Adrenal gland (tissue), 12 donors: ENCODE results near the gene ANTKMT. TPM values are rescaled to one million over a fixed set of nuclear protein-coding genes. Genes with fewer than 3 reads are reported as not detected.

Experiments
- DNase-seq, 7 donors: peaks; one replicate each; pipeline ENCODE4 v3.0.0-alpha.2; 2019 to 2020
- H3K27ac ChIP-seq, 5 donors: fragments of 200-600 bp; sonication (generic) in 4 of 5; 1 replicate in 3 of 5; 2 replicates in 2 of 5; pipeline versions ENCODE4 v1.5.1 to v1.8.0; 2016 to 2020; ENCODE audit warnings: mild to moderate bottlenecking in 1 of 5
- H3K27me3 ChIP-seq: fragments of 200-600 bp; 2 replicates; pipeline ENCODE4 v1.8.0; 2021
- H3K36me3 ChIP-seq, 2 donors: fragments of 200-600 bp; replicated peaks in 1 of 2; 1 replicate in 1 of 2; 2 replicates in 1 of 2; pipeline versions ENCODE4 v1.5.1 to v1.8.0; 2018 to 2022
- H3K4me1 ChIP-seq, 2 donors: fragments of 200-600 bp; replicated peaks in 1 of 2; 1 replicate in 1 of 2; 2 replicates in 1 of 2; pipeline versions ENCODE4 v1.5.1 to v1.8.0; 2018 to 2021
- H3K4me3 ChIP-seq, 4 donors: fragments of 200-600 bp; sonication (generic) in 3 of 4; one replicate each; pipeline ENCODE4 v1.5.1; 2016 to 2018
- H3K9me3 ChIP-seq, 3 donors: fragments of 200-600 bp; sonication (generic) in 1 of 3; replicated peaks in 1 of 3; 1 replicate in 2 of 3; 2 replicates in 1 of 3; pipeline versions ENCODE4 v1.5.1 to v1.8.0; 2016 to 2021
- CTCF ChIP-seq, 6 experiments: fragments of 450-650 bp in 4 of 6; fragments of 200-600 bp in 2 of 6; sonication (generic) in 1 of 6; IDR thresholded peaks; 1 replicate in 5 of 6; 2 replicates in 1 of 6; pipeline versions ENCODE4 v1.5.1 to v1.8.0; 2016 to 2021; ENCODE audit warnings: antibody characterized with exemption in 6 of 6, mild to moderate bottlenecking in 2 of 6, moderate library complexity in 1 of 6
- POLR2A ChIP-seq, 2 donors: fragments of 450-650 bp; IDR thresholded peaks; one replicate each; pipeline ENCODE4 v1.6.1; 2017; ENCODE audit warnings: antibody characterized with exemption in 2 of 2, mild to moderate bottlenecking in 2 of 2, moderate library complexity in 1 of 2
- WGBS, 4 donors: extraction: QIAGEN DNeasy Blood & Tissue Kit in 2 of 4; methylation state at CpG; one replicate each; pipeline versions ENCODE4 v1.1.5 to v1.1.7; 2013 to 2017; 5-methylcytosine and 5-hydroxymethylcytosine counted together
- intact Hi-C, 2 donors: fragments of 100-400 bp; cut with DNase I; formaldehyde crosslinking; loops; one replicate each; pipeline versions ENCODE4 v1.14.1 to v1.15.0; 2022 to 2023
- polyA plus RNA-seq, 3 donors: library from polyadenylated mRNA; stranded (reverse); fragments of 200-250 nt in 2 of 3; fragments of 350-450 nt in 1 of 3; fragmentation: Illumina TruSeq in 1 of 3; extraction: RNeasy Lipid Tissue Mini Kit (QIAGEN cat#74804) in 1 of 3; gene quantifications; one replicate each; pipeline ENCODE4 v1.2.3, GENCODE V29; 2013 to 2014
- total RNA-seq, 9 donors: library from RNA; depleted of rRNA in 4 of 9; stranded (reverse); fragments of >200 nt in 4 of 9; fragments of 120-200 nt in 1 of 9; fragmentation: NEBNext Ultra II Directional in 1 of 9; extraction: Animal tissue kit (Norgen Biotek cat#: 25700) in 1 of 9; gene quantifications; one replicate each; pipeline versions ENCODE4 v1.1.0 to v1.2.4, GENCODE V29; 2013 to 2023
- donor health status: healthy with polysubstance abuse.
- donor health status: Bipolar disorder and iron deficiency.
- donor health status: DM: yes; HTN: yes; CAD: no.
- donor health status: DM: no; HTN: no; CAD: no.
- donor health status: DM: no; HTN: no; CAD: no.
- donor health status: DM: yes; HTN: yes; CAD: no.

ANTKMT gene
- total and polyA plus RNA-seq, 12 donors = 0.48 to 127 (median 64.1) TPM

GRCh38 chr16:683396-684070 lies 37.4 kb upstream of the ANTKMT start:
- Histone ChIP-seq H3K4me3 (peak overlapping the region in 2 of 4 donors; percentile 4 to 79), H3K4me1 (peaks cover 27 to 41% of the 10 kb centered on the region in 2 donors), H3K27me3 (no peaks in the 10 kb centered on the region), H3K27ac (peak overlapping the region in 4 of 5 donors; percentile 38 to 90 (median 80)), H3K36me3 (peaks cover 0 to 36% of the 10 kb centered on the region in 2 donors), H3K9me3 (no peaks in the 10 kb centered on the region)
- WGBS, 4 donors = 12 to 23% (median 17%) methylated on average over 22 to 57 of the region's 57 CpGs
- intact Hi-C loops = no loop called here
- TF ChIP-seq POLR2A (IDR thresholded peaks at IDR 0.05) (no peak), CTCF (IDR thresholded peaks at IDR 0.05) (no peak)
- DNase-seq = peak in 3 of 7 donors; percentile 38 to 57 (median 39)

GRCh38 chr16:684071-684794 lies 36.7 kb upstream of the ANTKMT start, which contains the start of gene JMJD8:
Gene JMJD8, minus strand, starts transcription at chr16:684334. Its CDS starts 15 bp downstream, at chr16:684319.
- 0 to 3% (median 1%) methylated on average over 1 to 91 of the region's 91 CpGs for WGBS, 4 donors
- TF ChIP-seq CTCF (IDR thresholded peaks at IDR 0.05) (no peak), POLR2A (IDR thresholded peaks at IDR 0.05) (peak; percentile 32 to 69)
- peak; percentile 97 to 98 (median 97) for DNase-seq
- Histone ChIP-seq H3K36me3 (peaks cover 0 to 36% of the 10 kb centered on the region in 2 donors), H3K27me3 (no peaks in the 10 kb centered on the region), H3K27ac (peak within 1 kb of the TSS in 4 of 5 donors; percentile 38 to 90 (median 80)), H3K4me1 (peaks cover 27 to 47% of the 10 kb centered on the region in 2 donors), H3K9me3 (no peaks in the 10 kb centered on the region), H3K4me3 (peak within 1 kb of the TSS in 2 of 4 donors; percentile 4 to 79)
- intact Hi-C loops = no loop called here

- Histone ChIP-seq H3K36me3 (peaks cover 0 to 36% of the 10 kb centered on the region in 2 donors), H3K4me1 (peaks cover 27 to 54% of the 10 kb centered on the region in 2 donors), H3K9me3 (no peaks in the 10 kb centered on the region), H3K27me3 (no peaks in the 10 kb centered on the region), H3K4me3 (peak overlapping the region in 1 of 4 donors; percentile 79), H3K27ac (peak overlapping the region in 2 of 5 donors; percentile 79 to 81)
- intact Hi-C loops = no loop called here
- peak in 3 of 7 donors; percentile 43 to 80 (median 55) for DNase-seq
- WGBS, 4 donors = 87 to 94% (median 91%) methylated on average over 9 to 61 of the region's 61 CpGs
- TF ChIP-seq POLR2A (IDR thresholded peaks at IDR 0.05) (no peak), CTCF (IDR thresholded peaks at IDR 0.05) (no peak)
These were observed 35.8 kb upstream of the ANTKMT start for GRCh38 chr16:684961-685696.

- no peak overlapping the region for H3K27ac ChIP-seq
- H3K27me3 ChIP-seq = no peaks in the 10 kb centered on the region
- TF ChIP-seq CTCF (IDR thresholded peaks at IDR 0.05) (peak; percentile 15 to 45 (median 34)), POLR2A (IDR thresholded peaks at IDR 0.05) (no peak)
- intact Hi-C loops = no loop called here
- no peaks in the 10 kb centered on the region for H3K9me3 ChIP-seq
- DNase-seq = peak in 6 of 7 donors; percentile 62 to 81 (median 77)
- 61 to 83% (median 64%) methylated on average over 5 to 10 of the region's 10 CpGs for WGBS, 4 donors
- peaks cover 24 to 53% of the 10 kb centered on the region in 2 donors for H3K4me1 ChIP-seq
- peaks cover 0 to 36% of the 10 kb centered on the region in 2 donors for H3K36me3 ChIP-seq
- no peak overlapping the region for H3K4me3 ChIP-seq
These were observed 35.0 kb upstream of the ANTKMT start for GRCh38 chr16:685967-686366.
